OCI-LY3 (cell line): ENCODE results near the gene ARL6IP4.

ENCODE experiments used
- CTCF ChIP-seq: fragments of 200-600, 300-600 bp; sonication (generic); IDR thresholded peaks from 2 replicates; pipeline ENCODE4 v1.5.1; 2014; ENCODE audit warnings: antibody characterized with exemption, low read length, low read depth
- EZH2phosphoT487 ChIP-seq: fragments of 200-600 bp; shearing (Covaris generic); IDR thresholded peaks from 2 replicates; pipeline ENCODE4 v1.6.1; 2018; ENCODE audit warnings: antibody characterized with exemption, mixed run types, low read depth

GRCh38 chr12:123001464-123001863 lies 21.0 kb downstream of the ARL6IP4 start:
- no peak for TF ChIP-seq EZH2phosphoT487
- TF ChIP-seq CTCF = no peak
